ENCODE results near the gene FUOM. TPM values are rescaled to one million over a fixed set of nuclear protein-coding genes. Genes with fewer than 3 reads are reported as not detected.

FUOM gene
- total and polyA plus RNA-seq, 10 of the 15 experiments (the other 5 are each of a cell fraction or from before 2014, with no cell fraction given) = 1.8 to 41.7 (median 25.6) TPM

DNA sequence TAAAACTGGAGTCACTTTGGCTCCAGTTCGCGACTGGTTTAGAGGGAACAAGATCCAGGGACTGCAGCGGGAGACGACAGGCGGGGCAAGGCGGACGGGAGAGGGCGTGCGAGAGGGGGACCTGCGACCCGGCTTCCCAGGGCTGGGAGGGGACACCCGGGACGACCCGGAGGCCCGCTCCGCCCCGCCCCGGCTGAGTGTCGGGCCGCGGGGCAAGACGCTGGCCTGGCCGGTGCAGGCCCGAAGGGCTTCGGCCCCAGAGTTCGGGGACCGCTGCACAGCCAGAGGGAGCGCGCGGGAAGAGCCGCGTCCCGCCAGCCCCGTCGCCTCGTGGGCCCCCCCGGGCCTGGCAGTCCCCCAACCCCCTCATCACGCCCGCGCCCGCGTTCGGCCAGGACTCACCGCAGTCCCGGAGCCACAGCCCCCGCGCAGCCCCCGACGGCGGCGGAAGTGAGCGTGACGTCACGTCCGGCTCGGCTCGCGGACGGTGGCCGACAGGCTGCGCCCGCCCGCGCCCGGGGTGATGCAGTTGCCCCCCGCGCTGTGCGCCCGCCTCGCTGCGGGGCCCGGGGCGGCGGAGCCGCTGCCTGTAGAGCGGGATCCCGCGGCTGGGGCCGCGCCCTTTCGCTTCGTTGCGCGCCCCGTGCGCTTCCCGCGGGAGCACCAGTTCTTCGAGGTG, 49.3 kb downstream of the FUOM start, which contains the start of the genes TUBGCP2 and ZNF511 (continued):
- TF ChIP-seq, protein P1, sequence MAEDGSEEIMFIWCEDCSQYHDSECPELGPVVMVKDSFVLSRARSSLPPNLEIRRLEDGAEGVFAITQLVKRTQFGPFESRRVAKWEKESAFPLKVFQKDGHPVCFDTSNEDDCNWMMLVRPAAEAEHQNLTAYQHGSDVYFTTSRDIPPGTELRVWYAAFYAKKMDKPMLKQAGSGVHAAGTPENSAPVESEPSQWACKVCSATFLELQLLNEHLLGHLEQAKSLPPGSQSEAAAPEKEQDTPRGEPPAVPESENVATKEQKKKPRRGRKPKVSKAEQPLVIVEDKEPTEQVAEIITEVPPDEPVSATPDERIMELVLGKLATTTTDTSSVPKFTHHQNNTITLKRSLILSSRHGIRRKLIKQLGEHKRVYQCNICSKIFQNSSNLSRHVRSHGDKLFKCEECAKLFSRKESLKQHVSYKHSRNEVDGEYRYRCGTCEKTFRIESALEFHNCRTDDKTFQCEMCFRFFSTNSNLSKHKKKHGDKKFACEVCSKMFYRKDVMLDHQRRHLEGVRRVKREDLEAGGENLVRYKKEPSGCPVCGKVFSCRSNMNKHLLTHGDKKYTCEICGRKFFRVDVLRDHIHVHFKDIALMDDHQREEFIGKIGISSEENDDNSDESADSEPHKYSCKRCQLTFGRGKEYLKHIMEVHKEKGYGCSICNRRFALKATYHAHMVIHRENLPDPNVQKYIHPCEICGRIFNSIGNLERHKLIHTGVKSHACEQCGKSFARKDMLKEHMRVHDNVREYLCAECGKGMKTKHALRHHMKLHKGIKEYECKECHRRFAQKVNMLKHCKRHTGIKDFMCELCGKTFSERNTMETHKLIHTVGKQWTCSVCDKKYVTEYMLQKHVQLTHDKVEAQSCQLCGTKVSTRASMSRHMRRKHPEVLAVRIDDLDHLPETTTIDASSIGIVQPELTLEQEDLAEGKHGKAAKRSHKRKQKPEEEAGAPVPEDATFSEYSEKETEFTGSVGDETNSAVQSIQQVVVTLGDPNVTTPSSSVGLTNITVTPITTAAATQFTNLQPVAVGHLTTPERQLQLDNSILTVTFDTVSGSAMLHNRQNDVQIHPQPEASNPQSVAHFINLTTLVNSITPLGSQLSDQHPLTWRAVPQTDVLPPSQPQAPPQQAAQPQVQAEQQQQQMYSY (CRISPR knock-in tag; IDR thresholded peaks at IDR 0.05) = no peak
- TF ChIP-seq JUNB (IDR thresholded peaks at IDR 0.05) = no peak
- TF ChIP-seq BHLHE40 (IDR thresholded peaks at IDR 0.05; ENCODE audit: borderline replicate concordance in 1 of 2, low read depth in 2 of 2, low read length in 1 of 2) = peak in 1 of 2 experiments; percentile 73; a peak in 2 of 4 replicates
- peak; percentile 79; the same call in 1 of the 2 replicates for TF ChIP-seq ZSCAN29 (IDR thresholded peaks at IDR 0.05)
- peak; percentile 92 for TF ChIP-seq GATAD2B (conservative IDR thresholded peaks at IDR 0.05; ENCODE audit: low read depth)
- 0 out of 2 replicates have a peak, but pooled peaks have one; percentile 46 for TF ChIP-seq TCF3 (IDR thresholded peaks at IDR 0.05; ENCODE audit: borderline replicate concordance, insufficient read depth, low read depth, low read length)
- TF ChIP-seq, protein P2, sequence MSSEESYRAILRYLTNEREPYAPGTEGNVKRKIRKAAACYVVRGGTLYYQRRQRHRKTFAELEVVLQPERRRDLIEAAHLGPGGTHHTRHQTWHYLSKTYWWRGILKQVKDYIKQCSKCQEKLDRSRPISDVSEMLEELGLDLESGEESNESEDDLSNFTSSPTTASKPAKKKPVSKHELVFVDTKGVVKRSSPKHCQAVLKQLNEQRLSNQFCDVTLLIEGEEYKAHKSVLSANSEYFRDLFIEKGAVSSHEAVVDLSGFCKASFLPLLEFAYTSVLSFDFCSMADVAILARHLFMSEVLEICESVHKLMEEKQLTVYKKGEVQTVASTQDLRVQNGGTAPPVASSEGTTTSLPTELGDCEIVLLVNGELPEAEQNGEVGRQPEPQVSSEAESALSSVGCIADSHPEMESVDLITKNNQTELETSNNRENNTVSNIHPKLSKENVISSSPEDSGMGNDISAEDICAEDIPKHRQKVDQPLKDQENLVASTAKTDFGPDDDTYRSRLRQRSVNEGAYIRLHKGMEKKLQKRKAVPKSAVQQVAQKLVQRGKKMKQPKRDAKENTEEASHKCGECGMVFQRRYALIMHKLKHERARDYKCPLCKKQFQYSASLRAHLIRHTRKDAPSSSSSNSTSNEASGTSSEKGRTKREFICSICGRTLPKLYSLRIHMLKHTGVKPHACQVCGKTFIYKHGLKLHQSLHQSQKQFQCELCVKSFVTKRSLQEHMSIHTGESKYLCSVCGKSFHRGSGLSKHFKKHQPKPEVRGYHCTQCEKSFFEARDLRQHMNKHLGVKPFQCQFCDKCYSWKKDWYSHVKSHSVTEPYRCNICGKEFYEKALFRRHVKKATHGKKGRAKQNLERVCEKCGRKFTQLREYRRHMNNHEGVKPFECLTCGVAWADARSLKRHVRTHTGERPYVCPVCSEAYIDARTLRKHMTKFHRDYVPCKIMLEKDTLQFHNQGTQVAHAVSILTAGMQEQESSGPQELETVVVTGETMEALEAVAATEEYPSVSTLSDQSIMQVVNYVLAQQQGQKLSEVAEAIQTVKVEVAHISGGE (CRISPR knock-in tag; IDR thresholded peaks at IDR 0.05) = peak; percentile 36; the same call in 1 of the 2 replicates
- TF ChIP-seq EGR1 (IDR thresholded peaks at IDR 0.05; ENCODE audit: borderline replicate concordance in 1 of 2, low read depth in 2 of 2, low read length in 2 of 2) = peak in 1 of 2 experiments; percentile 76; a peak in 1 of 3 replicates
- TF ChIP-seq, protein P3, sequence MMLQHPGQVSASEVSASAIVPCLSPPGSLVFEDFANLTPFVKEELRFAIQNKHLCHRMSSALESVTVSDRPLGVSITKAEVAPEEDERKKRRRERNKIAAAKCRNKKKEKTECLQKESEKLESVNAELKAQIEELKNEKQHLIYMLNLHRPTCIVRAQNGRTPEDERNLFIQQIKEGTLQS (IDR thresholded peaks at IDR 0.05; ENCODE audit: borderline replicate concordance, extremely low read depth, low read depth, low read length) = no peak
- TF ChIP-seq STAT1 (conservative IDR thresholded peaks at IDR 0.05) = peak; percentile 90
- peak; percentile 86 for TF ChIP-seq SMARCA5 (IDR thresholded peaks at IDR 0.05)
- TF ChIP-seq SIX5 (IDR thresholded peaks at IDR 0.05; ENCODE audit: low read depth, low read length, severe bottlenecking) = peak; percentile 37
- TF ChIP-seq DPF2 (IDR thresholded peaks at IDR 0.05) = peak; percentile 90
- peak; percentile 91 for TF ChIP-seq KLF5 (IDR thresholded peaks at IDR 0.05; ENCODE audit: partially characterized antibody)
- no peak; the same call in none of the 2 replicates for TF ChIP-seq MXI1 (IDR thresholded peaks at IDR 0.05; ENCODE audit: low read depth, low read length)
- no peak for TF ChIP-seq CBX5 (IDR thresholded peaks at IDR 0.05; ENCODE audit: low read depth)
- TF ChIP-seq MEF2A (IDR thresholded peaks at IDR 0.05; ENCODE audit: insufficient read depth, low read depth, low read length) = no peak
- peak; percentile 94 for TF ChIP-seq IKZF1 (conservative IDR thresholded peaks at IDR 0.05)
- TF ChIP-seq NR2C1 (IDR thresholded peaks at IDR 0.05) = peak; percentile 58
- TF ChIP-seq, protein P4, sequence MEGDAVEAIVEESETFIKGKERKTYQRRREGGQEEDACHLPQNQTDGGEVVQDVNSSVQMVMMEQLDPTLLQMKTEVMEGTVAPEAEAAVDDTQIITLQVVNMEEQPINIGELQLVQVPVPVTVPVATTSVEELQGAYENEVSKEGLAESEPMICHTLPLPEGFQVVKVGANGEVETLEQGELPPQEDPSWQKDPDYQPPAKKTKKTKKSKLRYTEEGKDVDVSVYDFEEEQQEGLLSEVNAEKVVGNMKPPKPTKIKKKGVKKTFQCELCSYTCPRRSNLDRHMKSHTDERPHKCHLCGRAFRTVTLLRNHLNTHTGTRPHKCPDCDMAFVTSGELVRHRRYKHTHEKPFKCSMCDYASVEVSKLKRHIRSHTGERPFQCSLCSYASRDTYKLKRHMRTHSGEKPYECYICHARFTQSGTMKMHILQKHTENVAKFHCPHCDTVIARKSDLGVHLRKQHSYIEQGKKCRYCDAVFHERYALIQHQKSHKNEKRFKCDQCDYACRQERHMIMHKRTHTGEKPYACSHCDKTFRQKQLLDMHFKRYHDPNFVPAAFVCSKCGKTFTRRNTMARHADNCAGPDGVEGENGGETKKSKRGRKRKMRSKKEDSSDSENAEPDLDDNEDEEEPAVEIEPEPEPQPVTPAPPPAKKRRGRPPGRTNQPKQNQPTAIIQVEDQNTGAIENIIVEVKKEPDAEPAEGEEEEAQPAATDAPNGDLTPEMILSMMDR (IDR thresholded peaks at IDR 0.05 in 2 of 3, conservative IDR thresholded peaks at IDR 0.05 in 1 of 3; ENCODE audit: control insufficient read depth in 2 of 3, extremely low read depth in 1 of 3, insufficient read depth in 1 of 3, low read depth in 3 of 3, low read length in 3 of 3) = peak in 2 of 3 experiments; percentile 18 to 20; a peak in 3 of 6 replicates
